ENCODE measurements around the gene ZNF215. TPM values are rescaled to one million over a fixed set of nuclear protein-coding genes. Genes with fewer than 3 reads are reported as not detected.

Gene ZNF215
- total RNA-seq, 1 experiment from 2014 or later, result 12.8 TPM

DNA sequence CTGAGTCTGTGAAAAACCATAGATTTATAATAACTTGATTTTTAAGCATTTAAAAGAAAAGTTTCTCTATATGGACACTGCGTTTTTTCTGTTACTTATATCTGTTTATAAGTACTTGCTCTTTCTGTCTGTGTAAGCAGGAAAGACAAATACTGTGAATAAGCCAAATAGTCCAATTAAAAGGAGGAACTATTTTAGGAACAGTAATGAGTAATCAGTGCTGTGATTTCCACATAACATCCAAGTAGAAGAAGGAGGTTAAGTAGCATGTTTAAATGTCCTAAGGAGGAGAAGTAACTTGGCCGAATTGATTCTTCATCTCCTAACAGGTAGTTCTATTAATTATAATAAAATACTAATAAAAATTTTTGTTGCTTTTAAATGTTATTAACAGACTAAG is 53.1 kb downstream of the ZNF215 start:
- POLR2A ChIA-PET, result no interaction called here
- Histone ChIP-seq H3K4me1 (ENCODE audit: control insufficient read depth, insufficient read depth, low read length) (no peaks in the 10 kb centered on the region), H3K9me3 (ENCODE audit: control insufficient read depth, insufficient read depth, low read depth, low read length) (no peaks in the 10 kb centered on the region), H3K27me3 (ENCODE audit: control insufficient read depth, insufficient read depth, low read length) (no peaks in the 10 kb centered on the region), H3K4me3 (ENCODE audit: low read depth in 2 of 2, low read length in 2 of 2) (no peak overlapping the region), H3K36me3 (ENCODE audit: control insufficient read depth, insufficient read depth, low read length) (no peaks in the 10 kb centered on the region), H3K27ac (ENCODE audit: low read length) (no peak overlapping the region)
- intact Hi-C loops (cut with micrococcal nuclease; ENCODE audit: unreplicated experiment), result no loop called here
- DNase-seq (ENCODE audit: low read depth, low spot score) (no peak), ATAC-seq (no peak)
- no peak for TF ChIP-seq TCF7L2 (IDR thresholded peaks at IDR 0.05; ENCODE audit: low read depth, low read length)
- no peak for TF ChIP-seq SIN3A (IDR thresholded peaks at IDR 0.05; ENCODE audit: borderline replicate concordance, insufficient read depth, low read depth, low read length)
- TF ChIP-seq, protein P1, sequence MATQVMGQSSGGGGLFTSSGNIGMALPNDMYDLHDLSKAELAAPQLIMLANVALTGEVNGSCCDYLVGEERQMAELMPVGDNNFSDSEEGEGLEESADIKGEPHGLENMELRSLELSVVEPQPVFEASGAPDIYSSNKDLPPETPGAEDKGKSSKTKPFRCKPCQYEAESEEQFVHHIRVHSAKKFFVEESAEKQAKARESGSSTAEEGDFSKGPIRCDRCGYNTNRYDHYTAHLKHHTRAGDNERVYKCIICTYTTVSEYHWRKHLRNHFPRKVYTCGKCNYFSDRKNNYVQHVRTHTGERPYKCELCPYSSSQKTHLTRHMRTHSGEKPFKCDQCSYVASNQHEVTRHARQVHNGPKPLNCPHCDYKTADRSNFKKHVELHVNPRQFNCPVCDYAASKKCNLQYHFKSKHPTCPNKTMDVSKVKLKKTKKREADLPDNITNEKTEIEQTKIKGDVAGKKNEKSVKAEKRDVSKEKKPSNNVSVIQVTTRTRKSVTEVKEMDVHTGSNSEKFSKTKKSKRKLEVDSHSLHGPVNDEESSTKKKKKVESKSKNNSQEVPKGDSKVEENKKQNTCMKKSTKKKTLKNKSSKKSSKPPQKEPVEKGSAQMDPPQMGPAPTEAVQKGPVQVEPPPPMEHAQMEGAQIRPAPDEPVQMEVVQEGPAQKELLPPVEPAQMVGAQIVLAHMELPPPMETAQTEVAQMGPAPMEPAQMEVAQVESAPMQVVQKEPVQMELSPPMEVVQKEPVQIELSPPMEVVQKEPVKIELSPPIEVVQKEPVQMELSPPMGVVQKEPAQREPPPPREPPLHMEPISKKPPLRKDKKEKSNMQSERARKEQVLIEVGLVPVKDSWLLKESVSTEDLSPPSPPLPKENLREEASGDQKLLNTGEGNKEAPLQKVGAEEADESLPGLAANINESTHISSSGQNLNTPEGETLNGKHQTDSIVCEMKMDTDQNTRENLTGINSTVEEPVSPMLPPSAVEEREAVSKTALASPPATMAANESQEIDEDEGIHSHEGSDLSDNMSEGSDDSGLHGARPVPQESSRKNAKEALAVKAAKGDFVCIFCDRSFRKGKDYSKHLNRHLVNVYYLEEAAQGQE (IDR thresholded peaks at IDR 0.05; ENCODE audit: insufficient read depth in 1 of 2, low read depth in 2 of 2, low read length in 1 of 2), result no peak
- TF ChIP-seq POLR2AphosphoS5 (IDR thresholded peaks at IDR 0.05; ENCODE audit: low read depth, low read length), result no peak
- TF ChIP-seq CTCF (IDR thresholded peaks at IDR 0.05), result no peak
- in situ Hi-C loops (cut with HindIII; ENCODE audit: low pct_unique_long_range_greater_than_20kb, low sequenced_read_pairs), result no loop called here
- CTCF ChIA-PET, result no interaction called here
- BruUV-seq (replicated peaks), result no TSS peak

DNA sequence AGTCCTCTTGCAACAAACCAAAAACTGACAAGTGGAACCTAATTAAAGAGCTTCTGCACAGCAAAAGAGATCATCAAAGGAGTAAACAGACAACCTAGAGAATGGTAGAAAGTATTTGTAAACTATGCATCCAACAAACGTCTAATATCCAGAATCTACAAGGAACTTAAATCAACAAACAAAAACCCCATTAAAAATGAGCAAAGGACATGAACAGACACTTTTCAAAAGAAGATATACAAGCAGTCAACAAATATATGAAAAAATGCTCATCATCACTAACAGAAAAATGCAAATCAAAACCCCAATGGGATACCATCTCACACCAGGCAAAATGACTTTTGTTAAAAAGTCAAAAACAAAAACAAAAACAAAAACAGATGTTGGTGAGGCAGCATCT is 60.3 kb downstream of the ZNF215 start:
- in situ Hi-C loops (cut with HindIII; ENCODE audit: low pct_unique_long_range_greater_than_20kb, low sequenced_read_pairs), result no loop called here
- no peak for TF ChIP-seq CTCF (IDR thresholded peaks at IDR 0.05)
- BruUV-seq (replicated peaks), result no TSS peak

GRCh38 chr11:6988506-6988905 is 62.3 kb downstream of the ZNF215 start:
- TF ChIP-seq TCF7L2 (IDR thresholded peaks at IDR 0.05; ENCODE audit: low read depth, low read length), result no peak
- no peak for TF ChIP-seq SIN3A (IDR thresholded peaks at IDR 0.05; ENCODE audit: borderline replicate concordance, insufficient read depth, low read depth, low read length)
- TF ChIP-seq CTCF (IDR thresholded peaks at IDR 0.05), result no peak
- TF ChIP-seq, protein P1 (IDR thresholded peaks at IDR 0.05; ENCODE audit: insufficient read depth in 1 of 2, low read depth in 2 of 2, low read length in 1 of 2), result no peak
- TF ChIP-seq POLR2AphosphoS5 (IDR thresholded peaks at IDR 0.05; ENCODE audit: low read depth, low read length), result no peak
- BruUV-seq (replicated peaks), result no TSS peak
- H3K27ac ChIP-seq (ENCODE audit: low read length), result no peak overlapping the region
- no peaks in the 10 kb centered on the region for H3K27me3 ChIP-seq (ENCODE audit: control insufficient read depth, insufficient read depth, low read length)
- no peak for DNase-seq (ENCODE audit: low read depth, low spot score)
- H3K4me3 ChIP-seq (ENCODE audit: low read depth in 2 of 2, low read length in 2 of 2), result no peak overlapping the region
- no peaks in the 10 kb centered on the region for H3K9me3 ChIP-seq (ENCODE audit: control insufficient read depth, insufficient read depth, low read depth, low read length)
- in situ Hi-C loops (cut with HindIII; ENCODE audit: low pct_unique_long_range_greater_than_20kb, low sequenced_read_pairs) (no loop called here), intact Hi-C loops (cut with micrococcal nuclease; ENCODE audit: unreplicated experiment) (no loop called here)
- ChIA-PET POLR2A (no interaction called here), CTCF (no interaction called here)
- H3K36me3 ChIP-seq (ENCODE audit: control insufficient read depth, insufficient read depth, low read length), result no peaks in the 10 kb centered on the region
- H3K4me1 ChIP-seq (ENCODE audit: control insufficient read depth, insufficient read depth, low read length), result 0 out of 2 replicates have a peak, but pooled peaks cover 5% of the 10 kb centered on the region
- ATAC-seq, result no peak

More for the DNA sequence above, 60.3 kb downstream of the ZNF215 start:
- CTCF ChIA-PET, result no interaction called here
- POLR2A ChIA-PET, result no interaction called here
- no peaks in the 10 kb centered on the region for H3K36me3 ChIP-seq (ENCODE audit: control insufficient read depth, insufficient read depth, low read length)
- no peaks in the 10 kb centered on the region for H3K9me3 ChIP-seq (ENCODE audit: control insufficient read depth, insufficient read depth, low read depth, low read length)
- ATAC-seq (no peak), DNase-seq (ENCODE audit: low read depth, low spot score) (no peak)
- H3K4me1 ChIP-seq (ENCODE audit: control insufficient read depth, insufficient read depth, low read length), result no peaks in the 10 kb centered on the region
- H3K27ac ChIP-seq (ENCODE audit: low read length), result no peak overlapping the region
- no peak overlapping the region for H3K4me3 ChIP-seq (ENCODE audit: low read depth in 2 of 2, low read length in 2 of 2)
- H3K27me3 ChIP-seq (ENCODE audit: control insufficient read depth, insufficient read depth, low read length), result no peaks in the 10 kb centered on the region
- intact Hi-C loops (cut with micrococcal nuclease; ENCODE audit: unreplicated experiment), result no loop called here
